HG02623 (cell line): Measurements from ENCODE around the gene KIF26B.
"Not testable (repeated sequence)": the region's sequence is repeated elsewhere in the genome, so short reads cannot be mapped to it uniquely, and the experiment has no call there.

Experiments used
- ATAC-seq: cut with Tn5 transposase; IDR thresholded peaks from one replicate; pipeline ENCODE4 v1.9.1; 2021; ENCODE audit warnings: moderate library complexity; ENCODE audit not compliant: unreplicated experiment

The KIF26B gene

GRCh38 chr1:245378311-245378722, 223.5 kb downstream of the KIF26B start:
- ATAC-seq: no peak

GRCh38 chr1:245378745-245379144, 224.0 kb downstream of the KIF26B start:
- ATAC-seq: no peak

GRCh38 chr1:245380790-245381535, 226.2 kb downstream of the KIF26B start:
- no peak for ATAC-seq

- no peak for ATAC-seq
These were observed 228.2 kb downstream of the KIF26B start for GRCh38 chr1:245382981-245383380.

- no peak for ATAC-seq
These were observed 228.9 kb downstream of the KIF26B start for GRCh38 chr1:245383396-245384330.

- no peak for ATAC-seq
These were observed 231.6 kb downstream of the KIF26B start for GRCh38 chr1:245386297-245386971.

GRCh38 chr1:245388687-245389086, 233.9 kb downstream of the KIF26B start:
- ATAC-seq: no peak

- no peak for ATAC-seq
These were observed 235.1 kb downstream of the KIF26B start for GRCh38 chr1:245389873-245390272.

GRCh38 chr1:245390975-245391374, 236.2 kb downstream of the KIF26B start:
- ATAC-seq: no peak

GRCh38 chr1:245393694-245394093, 238.9 kb downstream of the KIF26B start:
- no peak for ATAC-seq

GRCh38 chr1:245395680-245396079, 240.9 kb downstream of the KIF26B start:
- no peak for ATAC-seq

GRCh38 chr1:245396615-245397014, 241.8 kb downstream of the KIF26B start:
- ATAC-seq: no peak

- ATAC-seq: no peak
These were observed 243.0 kb downstream of the KIF26B start for GRCh38 chr1:245397771-245398170.

GRCh38 chr1:245398180-245398579, 243.4 kb downstream of the KIF26B start:
- ATAC-seq: no peak

GRCh38 chr1:245401881-245402587, 247.2 kb downstream of the KIF26B start:
- ATAC-seq: no peak

- not testable (repeated sequence) for ATAC-seq
These were observed 248.2 kb downstream of the KIF26B start for GRCh38 chr1:245402998-245403397.

GRCh38 chr1:245404527-245404926, 249.7 kb downstream of the KIF26B start:
- no peak for ATAC-seq

- ATAC-seq: no peak
These were observed 250.2 kb downstream of the KIF26B start for GRCh38 chr1:245404952-245405351.

GRCh38 chr1:245406426-245406825, 251.6 kb downstream of the KIF26B start:
- ATAC-seq: no peak

GRCh38 chr1:245407983-245408382, 253.2 kb downstream of the KIF26B start:
- no peak for ATAC-seq
